Ammon's horn (tissue), 1 donor: ENCODE results near the gene CSMD2.
A peak's percentile ranks its signal among the peaks of the same experiment; 100 is the strongest.

ENCODE experiments used
- DNase-seq: peaks from one replicate; pipeline ENCODE4 v3.0.0-alpha.2; 2016; ENCODE audit warnings: low spot score

CSMD2 gene

DNA sequence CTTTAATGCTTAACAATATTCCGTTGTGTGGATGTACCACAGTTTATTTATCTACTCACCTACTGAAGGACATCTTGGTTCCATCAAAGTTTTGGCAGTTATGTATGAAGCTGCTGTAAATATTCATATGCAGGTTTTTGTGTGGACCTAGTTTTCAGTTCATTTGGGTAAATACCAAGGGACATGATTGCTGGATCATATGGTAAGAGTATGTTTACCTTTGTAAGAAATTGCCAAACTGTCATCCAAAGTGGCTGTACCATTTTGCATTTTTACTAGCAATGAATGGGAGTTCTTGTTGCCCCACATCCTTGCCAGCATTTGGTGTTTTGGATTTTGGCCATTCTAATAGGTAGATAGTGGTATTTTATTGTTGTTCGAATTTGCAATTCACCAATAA is 682.6 kb downstream of the CSMD2 start:
- no peak for DNase-seq

DNA sequence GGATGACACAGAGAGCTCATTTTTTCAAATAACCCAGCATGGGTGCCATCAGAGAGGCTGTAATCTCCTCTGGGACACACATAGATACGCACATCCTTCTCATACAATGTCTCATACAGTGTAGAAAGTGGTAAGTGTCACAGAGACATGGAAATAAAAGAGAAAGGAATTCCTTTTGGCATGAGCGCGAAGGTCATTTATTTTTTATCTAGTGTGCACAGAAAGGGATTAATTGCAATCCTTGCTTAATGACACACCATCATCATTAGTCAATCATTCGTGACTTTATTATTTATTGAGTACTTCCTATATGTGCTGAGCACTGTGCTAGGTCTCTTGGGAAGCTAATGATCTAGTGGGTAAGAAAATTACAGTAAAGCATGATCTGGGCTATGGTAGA is 687.6 kb downstream of the CSMD2 start:
- no peak for DNase-seq

DNA sequence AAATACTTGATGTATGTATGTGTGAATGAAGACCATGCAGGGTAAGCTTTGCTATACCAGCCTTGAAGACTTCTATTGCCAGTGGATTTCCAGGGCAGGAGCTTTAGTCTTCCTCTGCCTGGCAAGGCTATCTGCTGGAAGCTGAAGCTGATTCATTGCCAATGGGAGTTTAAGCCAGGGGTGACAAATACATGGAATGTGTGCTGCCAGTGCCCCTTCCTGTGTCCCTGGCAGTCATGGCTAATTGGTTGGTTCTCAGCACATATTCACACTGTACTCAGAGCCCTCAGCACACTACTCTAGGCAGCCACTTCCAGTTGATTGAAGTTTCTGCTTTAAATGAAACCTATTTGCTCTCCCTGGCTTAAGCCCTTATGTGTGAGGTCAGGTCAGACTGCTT is 691.1 kb downstream of the CSMD2 start:
- no peak for DNase-seq

DNA sequence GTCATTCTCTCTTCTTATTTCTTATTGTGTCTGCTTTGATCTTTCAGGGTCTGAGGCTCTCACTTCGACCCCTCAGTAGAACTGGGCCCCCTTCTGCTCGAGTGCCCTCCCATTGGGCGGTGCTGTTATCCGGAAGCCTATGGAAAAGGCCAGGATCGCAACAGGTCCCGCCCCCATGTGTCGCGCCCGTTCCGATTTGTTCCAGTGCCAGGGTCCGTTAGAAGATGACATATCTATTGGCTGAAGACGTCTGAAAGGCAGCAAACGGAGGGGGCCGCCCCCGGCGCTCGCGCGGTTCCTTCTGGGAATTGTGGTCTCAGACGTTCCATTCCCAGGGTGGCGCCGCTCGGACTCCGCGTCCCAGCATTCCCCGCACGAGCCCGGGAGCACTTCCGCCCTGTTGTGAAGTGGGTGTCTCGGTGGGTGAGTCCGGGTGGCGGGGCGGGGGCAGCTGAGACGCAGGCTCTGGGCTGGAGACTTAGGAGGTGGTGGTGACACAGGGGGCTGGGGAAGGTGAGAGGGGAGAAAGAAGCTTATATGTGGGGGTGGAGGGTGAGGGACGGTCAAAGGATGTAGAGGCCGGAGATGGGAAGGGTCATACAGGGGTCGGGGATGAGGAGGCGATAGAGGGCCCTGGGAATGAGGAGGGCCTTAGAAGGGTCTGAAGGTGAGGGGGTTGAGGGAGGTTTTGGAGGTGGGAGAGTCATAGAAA is 692.6 kb downstream of the CSMD2 start, which contains the start of gene ZSCAN20:
TSS of gene ZSCAN20 (plus strand) at position 377 of the 712 bp plus-strand sequence. CDS start 6,644 bp downstream, outside the sequence.
- DNase-seq = peak; percentile 99

DNA sequence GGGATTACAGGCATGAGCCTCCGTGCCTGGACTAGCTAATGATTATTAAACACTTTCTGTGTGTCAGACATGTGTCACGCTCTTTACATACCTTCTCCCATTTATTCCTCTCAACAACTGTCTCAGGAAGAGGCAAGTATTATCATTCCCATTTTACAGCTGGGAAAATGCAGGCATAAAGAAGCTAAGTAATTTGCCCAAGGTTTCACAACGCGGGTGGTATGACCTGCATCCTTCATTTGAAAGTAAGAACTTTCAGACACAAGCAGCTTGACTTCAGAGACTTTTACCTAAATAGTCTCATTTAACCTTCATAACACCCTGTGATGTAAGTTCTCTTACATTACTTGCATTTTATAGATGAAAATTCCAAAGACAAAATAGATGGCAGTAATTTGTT is 693.6 kb downstream of the CSMD2 start:
- no peak for DNase-seq

DNA sequence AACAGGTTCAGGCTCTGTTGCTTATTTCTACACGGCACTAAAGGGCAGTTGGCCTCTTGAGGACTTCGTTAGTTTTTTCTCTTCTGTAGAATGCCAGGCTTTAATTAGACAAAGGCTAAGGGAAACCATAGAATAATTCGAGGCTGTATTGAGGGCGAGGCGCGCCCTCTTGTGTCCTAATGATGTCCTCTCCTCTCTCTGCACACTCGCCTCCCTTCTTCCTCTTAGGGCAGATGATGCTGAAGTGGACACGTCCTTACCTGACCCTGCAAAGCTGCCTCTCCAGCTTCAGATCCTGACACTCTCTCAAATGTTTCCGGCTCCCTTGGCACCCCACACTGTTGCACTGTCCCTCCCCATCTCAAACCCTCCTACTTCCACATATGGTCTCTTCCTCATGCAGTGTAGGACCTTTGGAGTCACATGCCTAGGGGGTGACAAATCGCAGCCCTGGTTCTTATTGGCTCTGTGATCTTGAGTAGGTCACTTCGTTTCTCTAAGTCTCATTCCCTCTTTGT is 694.5 kb downstream of the CSMD2 start:
- DNase-seq = peak; percentile 95

DNA sequence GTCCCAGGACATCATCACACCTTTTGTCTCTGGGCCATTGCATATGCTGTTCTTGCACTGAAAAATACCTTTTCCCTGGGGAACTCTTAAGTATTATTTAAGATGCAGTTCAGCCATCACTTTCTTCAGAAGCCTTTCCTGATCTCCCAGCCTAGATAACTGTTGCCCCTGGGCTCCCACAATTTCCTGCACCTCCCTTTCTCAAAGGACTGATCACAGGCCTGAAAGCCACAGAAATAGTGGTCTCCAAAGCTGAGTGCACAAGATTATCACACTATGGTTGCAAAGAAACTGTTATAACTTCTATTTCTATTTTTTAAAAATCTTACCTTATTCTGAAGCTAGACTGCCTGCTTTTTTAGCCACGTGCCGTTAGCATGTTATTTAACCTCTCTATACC is 695.3 kb downstream of the CSMD2 start:
- no peak for DNase-seq

DNA sequence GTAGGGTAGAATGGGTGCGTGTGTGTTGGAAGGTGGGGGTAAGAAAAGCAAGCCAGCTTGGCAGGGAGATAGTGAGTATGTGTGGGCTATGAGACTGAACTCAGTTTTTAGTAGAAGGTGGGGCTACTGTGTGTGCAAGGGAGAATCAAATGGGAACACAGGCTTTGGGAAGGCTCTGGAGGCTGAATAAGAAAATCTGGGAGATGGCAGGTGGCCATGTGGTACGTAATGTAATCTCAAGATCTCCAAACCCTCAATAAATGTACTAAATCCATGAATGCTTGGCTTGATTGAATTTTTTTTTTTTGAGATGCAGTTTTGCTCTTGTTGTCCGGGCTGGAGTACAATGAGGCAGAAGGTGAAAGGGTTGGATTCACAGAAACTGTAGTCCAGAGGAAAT is 696.1 kb downstream of the CSMD2 start:
- no peak for DNase-seq

DNA sequence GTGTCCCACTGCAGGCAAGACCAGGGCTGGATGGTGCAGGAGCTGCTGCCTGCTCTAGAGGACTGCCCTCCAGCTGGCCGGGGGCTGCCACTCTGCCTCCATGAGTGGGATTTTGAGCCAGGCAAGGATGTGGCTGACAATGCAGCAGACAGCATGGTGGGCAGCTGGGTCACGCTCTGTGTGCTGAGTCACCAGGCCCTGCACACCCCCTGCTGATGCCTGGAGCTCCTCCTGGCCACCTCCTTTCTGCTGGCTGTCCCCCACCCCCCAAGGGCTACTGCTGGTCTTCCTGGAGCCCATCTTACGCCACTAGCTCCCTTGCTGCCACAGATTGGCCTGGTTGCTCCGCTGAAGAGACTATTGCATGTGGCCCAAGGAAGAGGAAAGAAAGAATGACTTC is 696.5 kb downstream of the CSMD2 start:
- DNase-seq = no peak

DNA sequence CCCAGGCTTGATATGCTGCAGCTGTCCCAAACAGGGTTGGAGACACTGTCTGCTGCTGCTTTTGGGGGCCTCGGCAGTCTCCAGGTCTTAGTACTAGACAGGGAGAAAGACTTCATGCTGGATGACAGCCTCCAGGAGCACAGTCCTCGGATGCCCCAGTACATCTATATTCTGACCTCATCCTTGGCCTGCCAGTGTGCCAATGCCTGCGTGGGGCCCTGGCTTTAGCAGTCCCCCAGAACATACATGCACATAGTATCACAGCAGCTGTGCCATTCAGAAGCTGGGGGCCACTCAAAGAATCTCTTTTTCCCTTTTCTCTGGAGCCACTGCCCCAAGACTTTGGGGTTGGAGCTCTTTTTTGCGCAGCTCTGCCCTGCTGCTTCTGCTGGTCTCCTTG is 697.0 kb downstream of the CSMD2 start:
- no peak for DNase-seq

DNA sequence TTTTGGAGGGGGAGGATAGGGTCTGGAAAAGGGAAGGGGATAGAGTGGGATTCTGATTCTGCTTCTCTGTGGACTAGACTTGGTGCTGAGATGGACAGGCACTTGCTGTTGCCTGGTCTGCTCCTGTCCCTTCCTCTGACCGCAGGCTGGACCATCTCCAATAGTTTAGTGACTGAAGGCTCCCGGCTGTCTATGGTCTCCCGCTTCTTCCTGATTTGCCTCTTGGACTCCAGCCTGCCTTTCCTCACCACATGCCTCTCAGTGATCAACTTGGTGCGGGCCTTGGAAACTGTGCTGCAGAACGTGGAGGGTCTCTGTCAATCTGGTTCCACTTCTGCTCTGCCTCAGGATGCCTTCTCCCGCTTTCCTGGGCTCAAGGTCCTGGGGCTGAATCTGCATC is 698.9 kb downstream of the CSMD2 start:
- peak; percentile 53 for DNase-seq

DNA sequence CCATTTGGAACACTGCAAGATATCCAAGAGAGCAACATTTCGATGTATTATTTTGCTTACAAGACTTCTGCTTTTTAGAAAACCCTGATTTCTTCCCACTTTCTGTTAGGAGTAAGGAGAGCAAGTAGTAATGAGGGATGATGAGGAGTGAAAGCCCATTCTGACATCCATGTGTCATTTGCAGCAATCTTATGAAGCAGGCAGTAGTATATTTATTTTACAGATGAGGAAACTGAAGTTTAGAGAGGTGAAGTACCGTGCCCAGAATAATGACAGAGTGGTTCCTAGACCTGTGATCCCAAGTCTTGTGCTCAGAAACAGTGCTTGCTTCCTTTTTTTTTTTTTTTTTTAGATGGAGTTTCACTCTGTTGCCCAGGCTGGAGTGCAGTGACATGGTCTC is 699.7 kb downstream of the CSMD2 start:
- no peak for DNase-seq

DNA sequence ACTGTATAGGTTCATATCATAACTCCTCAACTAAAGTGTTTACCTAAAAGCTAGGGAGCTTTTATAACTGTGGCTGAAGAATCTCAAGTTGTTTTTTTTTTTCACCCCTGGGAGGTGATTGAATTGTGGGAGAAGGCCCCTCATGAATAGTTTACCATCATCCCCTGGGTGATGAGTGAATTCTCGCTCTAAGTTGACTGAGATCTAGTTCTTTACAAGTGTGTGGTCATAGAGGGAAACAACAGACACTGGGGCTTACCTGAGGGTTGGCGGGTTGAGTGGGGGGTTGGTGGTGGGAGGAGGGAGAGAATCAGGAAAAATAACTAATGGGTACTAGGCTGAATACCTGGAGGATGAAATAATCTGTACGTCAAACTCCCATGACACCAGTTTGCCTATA is 700.5 kb downstream of the CSMD2 start:
- no peak for DNase-seq
